HFFc6 (cell line): ENCODE results near the gene MAGEA11. TPM values are rescaled to one million over a fixed set of nuclear protein-coding genes. Genes with fewer than 3 reads are reported as not detected.
"Not testable (repeated sequence)": the region's sequence is repeated elsewhere in the genome, so short reads cannot be mapped to it uniquely, and the experiment has no call there.

Experiments
- DNase-seq: peaks from one replicate; pipeline ENCODE4 v3.0.0-alpha.2; 2018
- H3K27ac Mint-ChIP-seq: 2 replicates; pipeline ENCODE4 v1.8.0; 2020; ENCODE audit warnings: mild to moderate bottlenecking, mixed read lengths
- H3K27me3 Mint-ChIP-seq: 2 replicates; pipeline ENCODE4 v1.8.0; 2021; ENCODE audit warnings: mild to moderate bottlenecking, moderate library complexity, mixed read lengths; ENCODE audit not compliant: insufficient read depth
- H3K36me3 Mint-ChIP-seq: 2 replicates; pipeline ENCODE4 v1.8.0; 2021; ENCODE audit warnings: low read depth, mixed read lengths
- H3K4me1 Mint-ChIP-seq: 2 replicates; pipeline ENCODE4 v1.8.0; 2020; ENCODE audit warnings: low read depth, mixed read lengths
- H3K4me3 Mint-ChIP-seq: 2 replicates; pipeline ENCODE4 v1.8.0; 2020; ENCODE audit warnings: mild to moderate bottlenecking, moderate library complexity, mixed read lengths
- H3K9me3 Mint-ChIP-seq: 2 replicates; pipeline ENCODE4 v1.8.0; 2020; ENCODE audit warnings: mild to moderate bottlenecking, mixed read lengths
- CTCF ChIP-seq: fragments of 200-600 bp; sonication (generic); IDR thresholded peaks from 2 replicates; pipeline ENCODE4 v1.5.0; 2021; ENCODE audit warnings: antibody characterized with exemption, mild to moderate bottlenecking
- total RNA-seq, 6 experiments: library from RNA; stranded (reverse); fragmentation: NEBNext Ultra II Directional; extraction: Animal tissue kit (Norgen Biotek cat#: 25700); gene quantifications; 2 replicates in 1 of 6; 3 replicates in 5 of 6; pipeline ENCODE4 v1.2.3, GENCODE V29; 2021

Gene MAGEA11
- total RNA-seq, 6 experiments from 2014 or later: 0.16 to 0.23 (median 0.20) TPM; not detected in 2

- Mint-ChIP-seq H3K27ac (no peak overlapping the region), H3K4me3 (no peak overlapping the region), H3K36me3 (no peaks in the 10 kb centered on the region), H3K4me1 (no peaks in the 10 kb centered on the region), H3K27me3 (peaks cover 2% of the 10 kb centered on the region), H3K9me3 (no peaks in the 10 kb centered on the region)
- no peak for DNase-seq
- TF ChIP-seq CTCF: no peak
These were observed 3.6 kb downstream of the MAGEA11 start for GRCh38 chrX:149715468-149715867.

- no peak for TF ChIP-seq CTCF
- Mint-ChIP-seq H3K4me3 (no peak overlapping the region), H3K27ac (no peak overlapping the region), H3K36me3 (no peaks in the 10 kb centered on the region), H3K27me3 (peaks cover 2% of the 10 kb centered on the region), H3K9me3 (no peaks in the 10 kb centered on the region), H3K4me1 (no peaks in the 10 kb centered on the region)
- DNase-seq: no peak
These were observed 4.8 kb downstream of the MAGEA11 start for GRCh38 chrX:149716632-149717031.

GRCh38 chrX:149717803-149718202 lies 5.9 kb downstream of the MAGEA11 start:
- DNase-seq: no peak
- Mint-ChIP-seq H3K4me1 (no peaks in the 10 kb centered on the region), H3K4me3 (no peak overlapping the region), H3K9me3 (no peaks in the 10 kb centered on the region), H3K27me3 (peaks cover under 1% of the 10 kb centered on the region), H3K36me3 (no peaks in the 10 kb centered on the region), H3K27ac (no peak overlapping the region)
- no peak for TF ChIP-seq CTCF

- Mint-ChIP-seq H3K4me1 (no peaks in the 10 kb centered on the region), H3K27ac (no peak overlapping the region), H3K4me3 (no peak overlapping the region), H3K9me3 (no peaks in the 10 kb centered on the region), H3K36me3 (no peaks in the 10 kb centered on the region), H3K27me3 (no peaks in the 10 kb centered on the region; the same call in 1 of the 2 replicates)
- no peak for DNase-seq
- no peak for TF ChIP-seq CTCF
These were observed 6.9 kb downstream of the MAGEA11 start for GRCh38 chrX:149718757-149719156.

- Mint-ChIP-seq H3K9me3 (no peaks in the 10 kb centered on the region), H3K36me3 (no peaks in the 10 kb centered on the region), H3K27me3 (no peaks in the 10 kb centered on the region; the same call in 1 of the 2 replicates), H3K4me3 (no peak overlapping the region), H3K4me1 (no peaks in the 10 kb centered on the region), H3K27ac (no peak overlapping the region)
- TF ChIP-seq CTCF: no peak
- no peak for DNase-seq
These were observed 8.3 kb downstream of the MAGEA11 start for GRCh38 chrX:149720021-149720689.

- H3K36me3 Mint-ChIP-seq, H3K27ac Mint-ChIP-seq, DNase-seq, H3K4me3 Mint-ChIP-seq, H3K27me3 Mint-ChIP-seq, H3K9me3 Mint-ChIP-seq, H3K4me1 Mint-ChIP-seq: not testable (repeated sequence)
These were observed 9.4 kb downstream of the MAGEA11 start for GRCh38 chrX:149721241-149721640.
